ENCODE measurements around the gene UNC5CL.

GRCh38 chr6:41040101-41040939 lies 1.3 kb upstream of the UNC5CL start:
- TF ChIP-seq ZEB2 (IDR thresholded peaks at IDR 0.05) (no peak), RAD21 (CRISPR knock-in tag; conservative IDR thresholded peaks at IDR 0.05 in 1 of 2, IDR thresholded peaks at IDR 0.05 in 1 of 2) (no peak), RBM15 (IDR thresholded peaks at IDR 0.05; ENCODE audit: insufficient read depth, low read length) (no peak), ARID2 (IDR thresholded peaks at IDR 0.05) (no peak), SUPT5H (IDR thresholded peaks at IDR 0.05) (no peak), ZNF23 (CRISPR knock-in tag; IDR thresholded peaks at IDR 0.05) (no peak)

Measured in K562 (cell line).